Measurements from ENCODE around the gene CASZ1. TPM values are rescaled to one million over a fixed set of nuclear protein-coding genes. Genes with fewer than 3 reads are reported as not detected.

Gene CASZ1
- total RNA-seq, 6 experiments from 2014 or later: 0.14 to 0.67 (median 0.43) TPM

- DNase-seq: no peak
- H3K36me3 Mint-ChIP-seq (ENCODE audit: low read depth): no peaks in the 10 kb centered on the region
- peaks cover 17% of the 10 kb centered on the region for H3K27me3 Mint-ChIP-seq (ENCODE audit: insufficient read depth)
- H3K27ac Mint-ChIP-seq: no peak overlapping the region
- no peaks in the 10 kb centered on the region for H3K9me3 Mint-ChIP-seq
- no peak for TF ChIP-seq CTCF (IDR thresholded peaks at IDR 0.05)
- peaks cover 17% of the 10 kb centered on the region for H3K4me1 Mint-ChIP-seq (ENCODE audit: low read depth)
- H3K4me3 Mint-ChIP-seq: peak overlapping the region; percentile 80
Measured at GRCh38 chr1:10693152-10693496, 103.3 kb downstream of the CASZ1 start.

- TF ChIP-seq CTCF (IDR thresholded peaks at IDR 0.05): peak; percentile 64
- Mint-ChIP-seq H3K9me3 (no peaks in the 10 kb centered on the region), H3K4me1 (ENCODE audit: low read depth) (peaks cover 16% of the 10 kb centered on the region), H3K27me3 (ENCODE audit: insufficient read depth) (peaks cover 15% of the 10 kb centered on the region), H3K36me3 (ENCODE audit: low read depth) (no peaks in the 10 kb centered on the region), H3K27ac (no peak overlapping the region), H3K4me3 (no peak overlapping the region; the same call in 1 of the 2 replicates)
- DNase-seq: no peak
Measured at GRCh38 chr1:10692401-10693021, 103.9 kb downstream of the CASZ1 start.

- Mint-ChIP-seq H3K4me1 (ENCODE audit: low read depth) (peaks cover 9% of the 10 kb centered on the region), H3K27me3 (ENCODE audit: insufficient read depth) (peaks cover 11% of the 10 kb centered on the region)
Measured at GRCh38 chr1:10691740-10692125, 104.7 kb downstream of the CASZ1 start.

GRCh38 chr1:10691075-10691739 is 105.2 kb downstream of the CASZ1 start:
- Mint-ChIP-seq H3K27me3 (ENCODE audit: insufficient read depth) (peaks cover 7% of the 10 kb centered on the region), H3K4me3 (no peak overlapping the region), H3K4me1 (ENCODE audit: low read depth) (peaks cover 6% of the 10 kb centered on the region), H3K27ac (no peak overlapping the region), H3K36me3 (ENCODE audit: low read depth) (no peaks in the 10 kb centered on the region), H3K9me3 (no peaks in the 10 kb centered on the region)
- no peak for TF ChIP-seq CTCF (IDR thresholded peaks at IDR 0.05)
- no peak for DNase-seq

More at GRCh38 chr1:10691740-10692125, 104.7 kb downstream of the CASZ1 start:
- no peak for TF ChIP-seq CTCF (IDR thresholded peaks at IDR 0.05)
- H3K9me3 Mint-ChIP-seq: no peaks in the 10 kb centered on the region
- H3K4me3 Mint-ChIP-seq: no peak overlapping the region
- H3K36me3 Mint-ChIP-seq (ENCODE audit: low read depth): no peaks in the 10 kb centered on the region
- DNase-seq: peak; percentile 13
- no peak overlapping the region for H3K27ac Mint-ChIP-seq

- H3K9me3 Mint-ChIP-seq: no peaks in the 10 kb centered on the region
- no peak overlapping the region for H3K27ac Mint-ChIP-seq
- peaks cover 7% of the 10 kb centered on the region for H3K27me3 Mint-ChIP-seq (ENCODE audit: insufficient read depth)
Measured at GRCh38 chr1:10690484-10690883, 106.0 kb downstream of the CASZ1 start.

More at GRCh38 chr1:10690484-10690883, 106.0 kb downstream of the CASZ1 start:
- Mint-ChIP-seq H3K4me1 (ENCODE audit: low read depth) (peaks cover 6% of the 10 kb centered on the region; the same call in 1 of the 2 replicates), H3K36me3 (ENCODE audit: low read depth) (no peaks in the 10 kb centered on the region), H3K4me3 (no peak overlapping the region)
- no peak; the same call in 1 of the 2 replicates for TF ChIP-seq CTCF (IDR thresholded peaks at IDR 0.05)
- no peak for DNase-seq
